Brain microvascular endothelial cell (primary cell): ENCODE results near the gene DPP10.

Experiments
- DNase-seq: peaks from one replicate; pipeline ENCODE4 v3.0.0-alpha.2; 2020
- H3K27ac ChIP-seq: fragments of 250-450 bp; sonication (Bioruptor Pico); 2 replicates; pipeline ENCODE4 v1.5.1; 2020; ENCODE audit warnings: mild to moderate bottlenecking, moderate library complexity
- H3K27me3 ChIP-seq: fragments of 250-450 bp; sonication (Bioruptor Pico); replicated peaks from 2 replicates; pipeline ENCODE4 v1.5.1; 2020; ENCODE audit warnings: mild to moderate bottlenecking
- H3K36me3 ChIP-seq: fragments of 250-450 bp; sonication (Bioruptor Pico); replicated peaks from 2 replicates; pipeline ENCODE4 v1.5.1; 2020; ENCODE audit warnings: mild to moderate bottlenecking
- H3K4me3 ChIP-seq: 2 replicates; pipeline ENCODE4 v1.5.1; 2011; ENCODE audit warnings: low read depth, mild to moderate bottlenecking, control low read depth, low read length, moderate library complexity
- CTCF ChIP-seq: IDR thresholded peaks from 2 replicates; pipeline ENCODE4 v1.5.1; 2011; ENCODE audit warnings: low read depth, mild to moderate bottlenecking, moderate library complexity, low read length, control low read depth, inconsistent platforms; ENCODE audit errors: missing control alignments
- in situ Hi-C: cut with HindIII; loops from 2 replicates; pipeline ENCODE4 v1.10.0; 2017; ENCODE audit warnings: low sequenced_read_pairs, low pct_ligation_motif_present

Gene DPP10

DNA sequence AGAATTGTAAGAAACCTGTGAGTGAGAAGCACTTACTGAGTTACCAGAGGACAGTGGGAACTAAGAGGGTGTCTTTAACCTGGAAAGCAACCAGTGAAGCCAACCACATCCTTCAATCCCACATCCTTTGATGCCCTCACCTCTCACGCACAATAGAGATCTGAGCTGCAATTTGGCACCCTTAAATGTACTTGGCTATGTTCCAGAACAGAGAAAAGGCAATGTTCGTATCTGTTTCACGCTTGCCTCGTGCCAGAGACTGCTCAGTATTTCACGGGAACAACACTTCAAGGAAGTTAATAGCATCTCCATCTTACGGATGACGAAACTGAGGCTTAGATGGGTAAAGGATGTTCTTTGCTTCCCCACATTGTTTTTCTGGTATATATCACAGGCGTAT lies 167.4 kb downstream of the DPP10 start:
- in situ Hi-C loops, result no loop called here
- H3K27me3 ChIP-seq, result no peaks in the 10 kb centered on the region
- no peak for DNase-seq
- H3K27ac ChIP-seq, result no peak overlapping the region
- no peaks in the 10 kb centered on the region for H3K36me3 ChIP-seq
- no peak for TF ChIP-seq CTCF
- no peak overlapping the region for H3K4me3 ChIP-seq

GRCh38 chr2:114610677-114611076 lies 168.2 kb downstream of the DPP10 start:
- DNase-seq, result no peak
- Histone ChIP-seq H3K4me3 (no peak overlapping the region), H3K27me3 (no peaks in the 10 kb centered on the region), H3K27ac (no peak overlapping the region), H3K36me3 (no peaks in the 10 kb centered on the region)
- in situ Hi-C loops, result no loop called here
- TF ChIP-seq CTCF, result no peak

DNA sequence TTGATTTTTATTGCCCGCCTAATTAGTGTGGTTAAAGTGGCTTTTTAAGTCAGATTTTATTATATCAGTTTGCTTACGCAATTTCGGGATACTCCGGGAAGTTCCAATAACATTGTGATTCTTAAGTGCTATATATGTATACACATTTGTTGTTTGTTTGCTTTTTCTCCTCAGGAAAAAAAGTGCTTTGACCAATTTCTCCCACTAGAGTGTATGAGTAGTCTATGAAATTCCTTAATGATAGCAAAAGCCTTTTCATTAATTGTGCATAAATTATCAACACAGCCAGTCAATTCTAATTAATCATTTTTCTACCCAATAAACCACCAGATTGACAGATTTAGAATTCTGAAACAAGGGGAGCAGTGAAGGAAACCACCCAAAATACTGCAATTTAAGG lies 172.2 kb downstream of the DPP10 start:
- no peak for TF ChIP-seq CTCF
- Histone ChIP-seq H3K4me3 (no peak overlapping the region), H3K36me3 (no peaks in the 10 kb centered on the region), H3K27ac (no peak overlapping the region), H3K27me3 (no peaks in the 10 kb centered on the region)
- in situ Hi-C loops, result no loop called here
- no peak for DNase-seq

GRCh38 chr2:114628481-114628880 lies 186.0 kb downstream of the DPP10 start:
- no peaks in the 10 kb centered on the region for H3K36me3 ChIP-seq
- no peak for TF ChIP-seq CTCF
- H3K27me3 ChIP-seq, result no peaks in the 10 kb centered on the region
- H3K4me3 ChIP-seq, result no peak overlapping the region
- H3K27ac ChIP-seq, result no peak overlapping the region
- no peak for DNase-seq
- in situ Hi-C loops, result no loop called here

- DNase-seq, result no peak
- Histone ChIP-seq H3K36me3 (no peaks in the 10 kb centered on the region), H3K27me3 (no peaks in the 10 kb centered on the region), H3K27ac (no peak overlapping the region), H3K4me3 (no peak overlapping the region)
- in situ Hi-C loops, result no loop called here
- TF ChIP-seq CTCF, result no peak
These were observed 188.7 kb downstream of the DPP10 start for GRCh38 chr2:114631146-114631545.

DNA sequence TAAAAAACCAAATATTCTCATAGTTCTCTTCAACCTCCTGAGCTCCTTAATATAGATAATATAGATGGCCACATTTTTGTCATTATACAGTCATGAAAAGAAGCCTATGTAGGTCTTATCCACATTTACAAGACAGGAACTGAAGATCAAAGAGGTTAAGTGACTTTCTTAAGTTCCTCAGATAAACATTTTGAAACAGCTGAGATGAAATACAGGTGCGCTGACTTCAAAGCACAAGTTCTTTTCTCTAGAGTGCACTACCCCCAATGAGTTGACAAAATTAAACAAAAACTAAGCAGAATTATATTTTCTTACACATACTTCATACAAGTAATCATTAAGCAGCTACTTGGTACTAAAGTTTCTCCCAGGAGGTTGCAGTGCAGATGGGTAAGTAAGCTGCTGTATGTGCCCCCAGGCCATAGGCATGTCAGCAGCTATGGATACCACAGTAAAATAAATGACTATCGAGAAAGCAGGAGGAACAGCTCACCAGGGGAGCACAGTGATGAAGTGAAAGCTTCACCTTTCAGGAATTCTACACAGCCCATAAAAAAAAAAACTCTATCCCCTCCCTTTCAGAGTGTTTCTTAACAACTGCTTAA lies 199.8 kb downstream of the DPP10 start:
- DNase-seq, result no peak
- Histone ChIP-seq H3K4me3 (no peak overlapping the region), H3K27ac (no peak overlapping the region), H3K27me3 (no peaks in the 10 kb centered on the region), H3K36me3 (no peaks in the 10 kb centered on the region)
- in situ Hi-C loops, result no loop called here
- TF ChIP-seq CTCF, result no peak
